ENCODE results near the gene COA3. TPM values are rescaled to one million over a fixed set of nuclear protein-coding genes. Genes with fewer than 3 reads are reported as not detected.

Gene COA3
- total and polyA plus RNA-seq, 7 experiments from 2014 or later: 7.6 to 118 (median 28.1) TPM

GRCh38 chr17:42754782-42755181 lies 43.7 kb downstream of the COA3 start:
- Mint-ChIP-seq H3K4me3 (no peak overlapping the region), H3K27me3 (peaks cover 25 to 73% (median 39%) of the 10 kb centered on the region in 5 donors), H3K27ac (no peak overlapping the region), H3K36me3 (peaks cover 0 to 3% (median 0%) of the 10 kb centered on the region in 5 donors), H3K4me1 (peaks cover 0 to 1% (median 0%) of the 10 kb centered on the region in 7 donors), H3K9me3 (peaks cover 0 to 4% (median 0%) of the 10 kb centered on the region in 11 donors)
- H3K4me1 ChIP-seq (ENCODE audit: control insufficient read depth in 2 of 2, insufficient read depth in 2 of 2, low read length in 2 of 2): no peaks in the 10 kb centered on the region
- no peak overlapping the region for H3K27ac ChIP-seq (ENCODE audit: low read depth, low read length)
- ChIA-PET CTCF (no interaction called here), POLR2A (no interaction called here)
- H3K9me3 ChIP-seq (ENCODE audit: control insufficient read depth in 2 of 3, low read length in 3 of 3): no peaks in the 10 kb centered on the region
- ATAC-seq (no peak), DNase-seq (no peak)
- no peaks in the 10 kb centered on the region for H3K36me3 ChIP-seq (ENCODE audit: control insufficient read depth in 2 of 3, insufficient read depth in 3 of 3, low read length in 3 of 3)
- intact Hi-C loops (cut with micrococcal nuclease): no loop called here
- H3K4me3 ChIP-seq (ENCODE audit: low read length): no peak overlapping the region
- peaks cover 0 to 3% of the 10 kb centered on the region in 2 donors for H3K27me3 ChIP-seq (ENCODE audit: control insufficient read depth in 2 of 2, insufficient read depth in 2 of 2, low read length in 2 of 2)

GRCh38 chr17:42751628-42752027 lies 46.9 kb downstream of the COA3 start:
- Histone ChIP-seq H3K4me1 (ENCODE audit: control insufficient read depth in 2 of 2, insufficient read depth in 2 of 2, low read length in 2 of 2) (no peaks in the 10 kb centered on the region), H3K9me3 (ENCODE audit: control insufficient read depth in 2 of 3, low read length in 3 of 3) (no peaks in the 10 kb centered on the region), H3K4me3 (ENCODE audit: low read length) (no peak overlapping the region), H3K36me3 (ENCODE audit: control insufficient read depth in 2 of 3, insufficient read depth in 3 of 3, low read length in 3 of 3) (no peaks in the 10 kb centered on the region), H3K27me3 (ENCODE audit: control insufficient read depth in 2 of 2, insufficient read depth in 2 of 2, low read length in 2 of 2) (peaks cover 0 to 3% of the 10 kb centered on the region in 2 donors), H3K27ac (ENCODE audit: low read depth, low read length) (no peak overlapping the region)
- H3K4me3 Mint-ChIP-seq: no peak overlapping the region
- DNase-seq (no peak), ATAC-seq (no peak)
- H3K36me3 Mint-ChIP-seq: no peaks in the 10 kb centered on the region
- H3K9me3 Mint-ChIP-seq: peaks cover 0 to 4% (median 0%) of the 10 kb centered on the region in 11 donors
- no peak overlapping the region for H3K27ac Mint-ChIP-seq
- no peaks in the 10 kb centered on the region for H3K4me1 Mint-ChIP-seq
- H3K27me3 Mint-ChIP-seq: peaks cover 13 to 79% (median 25%) of the 10 kb centered on the region in 5 donors
- ChIA-PET CTCF (no interaction called here), POLR2A (interaction anchor here (0.6 to 1.0 kb wide), 2 partner anchors 8 to 112 kb away, joined by 3 to 5 read pairs; no protein-coding TSS in a partner anchor)
- intact Hi-C loops (cut with micrococcal nuclease): no loop called here

GRCh38 chr17:42750739-42751344 lies 47.7 kb downstream of the COA3 start:
- Histone ChIP-seq H3K4me3 (ENCODE audit: low read length) (no peak overlapping the region), H3K27me3 (ENCODE audit: control insufficient read depth in 2 of 2, insufficient read depth in 2 of 2, low read length in 2 of 2) (peaks cover 0 to 3% of the 10 kb centered on the region in 2 donors), H3K4me1 (ENCODE audit: control insufficient read depth in 2 of 2, insufficient read depth in 2 of 2, low read length in 2 of 2) (no peaks in the 10 kb centered on the region), H3K36me3 (ENCODE audit: control insufficient read depth in 2 of 3, insufficient read depth in 3 of 3, low read length in 3 of 3) (no peaks in the 10 kb centered on the region), H3K9me3 (ENCODE audit: control insufficient read depth in 2 of 3, low read length in 3 of 3) (no peaks in the 10 kb centered on the region), H3K27ac (ENCODE audit: low read depth, low read length) (no peak overlapping the region)
- POLR2A ChIA-PET: interaction anchor here (0.6 to 1.0 kb wide), 2 partner anchors 7 to 1071 kb away, joined by 3 read pairs; no protein-coding TSS in a partner anchor
- no peaks in the 10 kb centered on the region for H3K36me3 Mint-ChIP-seq
- peaks cover 0 to 1% (median 0%) of the 10 kb centered on the region in 11 donors for H3K9me3 Mint-ChIP-seq
- H3K27ac Mint-ChIP-seq: no peak overlapping the region
- no peak overlapping the region for H3K4me3 Mint-ChIP-seq
- peaks cover 0 to under 1% (median 0%) of the 10 kb centered on the region in 7 donors for H3K4me1 Mint-ChIP-seq
- DNase-seq (no peak), ATAC-seq (no peak)
- CTCF ChIA-PET: no interaction called here
- intact Hi-C loops (cut with micrococcal nuclease): no loop called here
- H3K27me3 Mint-ChIP-seq: peaks cover 8 to 80% (median 19%) of the 10 kb centered on the region in 5 donors

- Mint-ChIP-seq H3K27ac (no peak overlapping the region), H3K27me3 (peaks cover 6 to 75% (median 11%) of the 10 kb centered on the region in 5 donors), H3K9me3 (peaks cover 0 to 1% (median 0%) of the 10 kb centered on the region in 11 donors), H3K36me3 (no peaks in the 10 kb centered on the region), H3K4me3 (no peak overlapping the region), H3K4me1 (peaks cover 7 to 12% (median 8%) of the 10 kb centered on the region in 7 donors)
- ChIA-PET CTCF (interaction anchor here (1.1 kb wide), 1 partner anchor 15 kb away, joined by 3 read pairs; no protein-coding TSS in a partner anchor), POLR2A (interaction anchor here (0.8 to 1.0 kb wide), 2 partner anchors 24 to 74 kb away, joined by 3 to 4 read pairs; partner anchors contain the start of gene VPS25)
- Histone ChIP-seq H3K27ac (ENCODE audit: low read depth, low read length) (no peak overlapping the region), H3K4me1 (ENCODE audit: control insufficient read depth in 2 of 2, insufficient read depth in 2 of 2, low read length in 2 of 2) (peaks cover 7 to 8% of the 10 kb centered on the region in 2 donors), H3K36me3 (ENCODE audit: control insufficient read depth in 2 of 3, insufficient read depth in 3 of 3, low read length in 3 of 3) (peaks cover 0 to 6% (median 0%) of the 10 kb centered on the region in 3 experiments), H3K27me3 (ENCODE audit: control insufficient read depth in 2 of 2, insufficient read depth in 2 of 2, low read length in 2 of 2) (peaks cover 0 to 3% of the 10 kb centered on the region in 2 donors), H3K9me3 (ENCODE audit: control insufficient read depth in 2 of 3, low read length in 3 of 3) (no peaks in the 10 kb centered on the region), H3K4me3 (ENCODE audit: low read length) (no peak overlapping the region)
- intact Hi-C loops (cut with micrococcal nuclease): loop anchor here in 1 of 2 donors (5.0 kb wide), 1 partner anchor 172 kb away; the partner anchor contains the start of gene PSMC3IP
- ATAC-seq (no peak), DNase-seq (no peak)
These were observed 49.4 kb downstream of the COA3 start for GRCh38 chr17:42748908-42749798.

- Mint-ChIP-seq H3K4me1 (peaks cover 14 to 20% (median 15%) of the 10 kb centered on the region in 7 donors), H3K36me3 (no peaks in the 10 kb centered on the region), H3K4me3 (no peak overlapping the region), H3K27ac (no peak overlapping the region), H3K9me3 (peaks cover 0 to 1% (median 0%) of the 10 kb centered on the region in 11 donors), H3K27me3 (peaks cover 6 to 69% (median 11%) of the 10 kb centered on the region in 5 donors)
- peaks cover 0 to 6% (median 0%) of the 10 kb centered on the region in 3 experiments for H3K36me3 ChIP-seq (ENCODE audit: control insufficient read depth in 2 of 3, insufficient read depth in 3 of 3, low read length in 3 of 3)
- no peak overlapping the region for H3K4me3 ChIP-seq (ENCODE audit: low read length)
- DNase-seq (no peak), ATAC-seq (no peak)
- intact Hi-C loops (cut with micrococcal nuclease): loop anchor here in 1 of 2 donors (5.0 kb wide), 1 partner anchor 171 kb away; the partner anchor contains the start of gene PSMC3IP
- CTCF ChIA-PET: no interaction called here
- peaks cover 12 to 16% of the 10 kb centered on the region in 2 donors for H3K4me1 ChIP-seq (ENCODE audit: control insufficient read depth in 2 of 2, insufficient read depth in 2 of 2, low read length in 2 of 2)
- POLR2A ChIA-PET: interaction anchor here (0.8 to 1.0 kb wide), 2 partner anchors 25 to 74 kb away, joined by 3 to 4 read pairs; partner anchors contain the start of gene VPS25
- H3K27me3 ChIP-seq (ENCODE audit: control insufficient read depth in 2 of 2, insufficient read depth in 2 of 2, low read length in 2 of 2): peaks cover 0 to 3% of the 10 kb centered on the region in 2 donors
- no peak overlapping the region for H3K27ac ChIP-seq (ENCODE audit: low read depth, low read length)
- H3K9me3 ChIP-seq (ENCODE audit: control insufficient read depth in 2 of 3, low read length in 3 of 3): no peaks in the 10 kb centered on the region
These were observed 50.1 kb downstream of the COA3 start for GRCh38 chr17:42748202-42748907.
